ENCODE results near the gene CCL14.
A peak's percentile ranks its signal among the peaks of the same experiment; 100 is the strongest.

The CCL14 gene

DNA sequence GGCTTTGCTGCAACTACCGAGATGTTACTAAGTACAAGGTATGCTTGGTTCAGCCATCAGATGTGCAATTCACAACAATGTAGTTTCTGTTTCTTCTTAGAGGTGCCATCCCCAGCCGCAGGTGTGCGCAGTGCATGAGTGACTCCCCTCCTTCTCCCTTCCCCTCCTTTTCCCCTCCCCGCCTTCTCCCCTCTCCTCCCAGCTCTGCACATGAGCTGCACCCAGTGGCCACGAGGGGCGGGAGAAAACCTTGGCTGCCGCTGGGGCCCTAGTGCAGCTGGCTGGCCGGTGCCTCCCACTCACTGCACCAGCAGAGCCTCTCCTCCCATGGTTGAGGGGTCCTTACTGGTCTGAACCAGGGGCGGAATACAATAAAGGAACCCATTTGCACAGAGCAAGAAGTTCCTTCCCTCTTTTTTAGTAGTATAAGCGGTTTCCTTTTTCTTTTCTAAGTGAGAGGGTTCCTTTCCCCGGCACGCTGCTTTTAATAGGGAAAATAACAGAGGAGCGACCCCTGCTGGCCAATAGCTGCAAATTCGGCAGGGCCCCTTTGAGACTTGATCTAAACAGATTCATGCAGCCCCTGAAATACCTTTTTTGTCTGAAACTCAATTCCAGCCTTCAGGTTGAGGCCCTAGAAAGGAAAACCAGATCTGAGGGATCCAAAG lies 22.6 kb upstream of the CCL14 start:
- Histone ChIP-seq H3K4me3 (ENCODE audit: low read length) (peak overlapping the region; percentile 56), H3K9me3 (ENCODE audit: insufficient read depth, low read length) (no peaks in the 10 kb centered on the region), H3K79me2 (ENCODE audit: low read length) (no peaks in the 10 kb centered on the region), H3K4me2 (ENCODE audit: low read length) (peak overlapping the region; percentile 57), H3K27ac (ENCODE audit: low read length) (no peak overlapping the region; the same call in 1 of the 2 replicates), H4K20me1 (ENCODE audit: insufficient read depth, low read length) (no peaks in the 10 kb centered on the region), H3K9ac (ENCODE audit: low read length) (peak overlapping the region; percentile 0; the same call in 1 of the 2 replicates), H3K27me3 (ENCODE audit: low read depth, low read length) (0 out of 2 replicates have a peak, but pooled peaks cover 3% of the 10 kb centered on the region), H2AFZ (ENCODE audit: low read depth, low read length) (peak overlapping the region; percentile 27; the same call in 1 of the 2 replicates), H3K4me1 (ENCODE audit: low read length) (peaks cover 31% of the 10 kb centered on the region), H3K36me3 (replicated peaks; ENCODE audit: low read depth, low read length) (no peaks in the 10 kb centered on the region)
- TF ChIP-seq EZH2phosphoT487 (IDR thresholded peaks at IDR 0.05; ENCODE audit: low read depth) = no peak
- TF ChIP-seq, protein P1, sequence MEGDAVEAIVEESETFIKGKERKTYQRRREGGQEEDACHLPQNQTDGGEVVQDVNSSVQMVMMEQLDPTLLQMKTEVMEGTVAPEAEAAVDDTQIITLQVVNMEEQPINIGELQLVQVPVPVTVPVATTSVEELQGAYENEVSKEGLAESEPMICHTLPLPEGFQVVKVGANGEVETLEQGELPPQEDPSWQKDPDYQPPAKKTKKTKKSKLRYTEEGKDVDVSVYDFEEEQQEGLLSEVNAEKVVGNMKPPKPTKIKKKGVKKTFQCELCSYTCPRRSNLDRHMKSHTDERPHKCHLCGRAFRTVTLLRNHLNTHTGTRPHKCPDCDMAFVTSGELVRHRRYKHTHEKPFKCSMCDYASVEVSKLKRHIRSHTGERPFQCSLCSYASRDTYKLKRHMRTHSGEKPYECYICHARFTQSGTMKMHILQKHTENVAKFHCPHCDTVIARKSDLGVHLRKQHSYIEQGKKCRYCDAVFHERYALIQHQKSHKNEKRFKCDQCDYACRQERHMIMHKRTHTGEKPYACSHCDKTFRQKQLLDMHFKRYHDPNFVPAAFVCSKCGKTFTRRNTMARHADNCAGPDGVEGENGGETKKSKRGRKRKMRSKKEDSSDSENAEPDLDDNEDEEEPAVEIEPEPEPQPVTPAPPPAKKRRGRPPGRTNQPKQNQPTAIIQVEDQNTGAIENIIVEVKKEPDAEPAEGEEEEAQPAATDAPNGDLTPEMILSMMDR (IDR thresholded peaks at IDR 0.05; ENCODE audit: low read depth, low read length) = peak; percentile 83

DNA sequence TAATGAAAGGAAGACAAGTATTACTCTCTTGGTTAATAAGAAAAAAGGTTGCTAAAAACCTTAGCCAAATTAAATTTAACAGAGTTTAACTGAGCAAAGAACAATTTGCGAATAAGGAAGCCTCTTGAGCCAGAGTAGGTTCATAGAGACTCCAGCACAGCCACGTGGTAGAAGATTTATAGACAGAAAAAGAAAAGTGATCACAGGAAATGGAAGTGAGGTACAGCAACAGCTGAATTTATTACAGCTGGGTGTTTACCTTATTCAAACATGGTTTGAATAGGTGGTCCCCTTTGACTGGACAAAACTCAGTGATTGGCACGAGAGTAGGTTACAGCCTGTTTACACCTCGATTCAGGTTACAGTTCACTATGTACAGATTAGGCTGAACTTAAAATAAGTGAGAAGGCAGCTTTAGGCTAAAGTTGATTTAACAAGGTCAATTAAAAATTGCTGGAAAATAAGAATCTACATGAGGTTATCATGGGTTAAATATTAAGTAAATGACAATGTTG lies 18.1 kb upstream of the CCL14 start:
- Histone ChIP-seq H2AFZ (ENCODE audit: low read depth, low read length) (no peak overlapping the region; the same call in 1 of the 2 replicates), H3K36me3 (replicated peaks; ENCODE audit: low read depth, low read length) (no peaks in the 10 kb centered on the region), H3K27me3 (ENCODE audit: low read depth, low read length) (peaks cover 17% of the 10 kb centered on the region), H3K79me2 (ENCODE audit: low read length) (no peaks in the 10 kb centered on the region), H3K27ac (ENCODE audit: low read length) (no peak overlapping the region), H3K4me3 (ENCODE audit: low read length) (no peak overlapping the region), H4K20me1 (ENCODE audit: insufficient read depth, low read length) (no peaks in the 10 kb centered on the region), H3K9ac (ENCODE audit: low read length) (no peak overlapping the region), H3K9me3 (ENCODE audit: insufficient read depth, low read length) (no peaks in the 10 kb centered on the region), H3K4me2 (ENCODE audit: low read length) (peak overlapping the region; percentile 32), H3K4me1 (ENCODE audit: low read length) (peaks cover 60% of the 10 kb centered on the region)
- no peak for TF ChIP-seq EZH2phosphoT487 (IDR thresholded peaks at IDR 0.05; ENCODE audit: low read depth)
- TF ChIP-seq, protein P1 (IDR thresholded peaks at IDR 0.05; ENCODE audit: low read depth, low read length) = no peak

DNA sequence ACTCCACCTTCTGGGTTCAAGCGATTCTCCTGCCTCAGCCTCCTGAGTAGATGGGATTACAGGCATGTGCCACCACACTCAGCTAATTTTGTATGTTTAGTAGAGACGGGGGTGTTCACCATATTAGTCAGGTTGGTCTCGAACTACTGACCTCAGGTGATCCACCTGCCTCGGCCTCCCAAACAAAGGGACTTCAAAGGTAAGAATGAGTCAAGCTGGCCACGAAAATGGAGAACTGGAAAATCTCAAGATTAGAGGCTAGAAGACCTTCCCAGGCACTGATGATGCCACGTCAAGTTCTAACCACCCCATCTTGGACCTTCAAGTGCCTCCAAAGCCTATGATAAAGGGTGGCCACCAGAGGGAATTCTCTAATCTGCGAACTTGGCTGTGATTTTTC lies 16.1 kb upstream of the CCL14 start:
- peaks cover 36% of the 10 kb centered on the region for H3K27me3 ChIP-seq (ENCODE audit: low read depth, low read length)
- H3K36me3 ChIP-seq (replicated peaks; ENCODE audit: low read depth, low read length) = no peaks in the 10 kb centered on the region
- H3K27ac ChIP-seq (ENCODE audit: low read length) = no peak overlapping the region
- no peaks in the 10 kb centered on the region for H3K9me3 ChIP-seq (ENCODE audit: insufficient read depth, low read length)
- TF ChIP-seq EZH2phosphoT487 (IDR thresholded peaks at IDR 0.05; ENCODE audit: low read depth) = no peak
- TF ChIP-seq, protein P1 (IDR thresholded peaks at IDR 0.05; ENCODE audit: low read depth, low read length) = 0 out of 2 replicates have a peak, but pooled peaks have one; percentile 11
- H3K4me2 ChIP-seq (ENCODE audit: low read length) = peak overlapping the region; percentile 42
- H4K20me1 ChIP-seq (ENCODE audit: insufficient read depth, low read length) = no peaks in the 10 kb centered on the region
- H3K4me1 ChIP-seq (ENCODE audit: low read length) = peaks cover 62% of the 10 kb centered on the region
- H3K79me2 ChIP-seq (ENCODE audit: low read length) = no peaks in the 10 kb centered on the region
- H2AFZ ChIP-seq (ENCODE audit: low read depth, low read length) = no peak overlapping the region
- no peak overlapping the region for H3K9ac ChIP-seq (ENCODE audit: low read length)
- 0 out of 2 replicates have a peak overlapping the region, but pooled peaks have one; percentile 1 for H3K4me3 ChIP-seq (ENCODE audit: low read length)

DNA sequence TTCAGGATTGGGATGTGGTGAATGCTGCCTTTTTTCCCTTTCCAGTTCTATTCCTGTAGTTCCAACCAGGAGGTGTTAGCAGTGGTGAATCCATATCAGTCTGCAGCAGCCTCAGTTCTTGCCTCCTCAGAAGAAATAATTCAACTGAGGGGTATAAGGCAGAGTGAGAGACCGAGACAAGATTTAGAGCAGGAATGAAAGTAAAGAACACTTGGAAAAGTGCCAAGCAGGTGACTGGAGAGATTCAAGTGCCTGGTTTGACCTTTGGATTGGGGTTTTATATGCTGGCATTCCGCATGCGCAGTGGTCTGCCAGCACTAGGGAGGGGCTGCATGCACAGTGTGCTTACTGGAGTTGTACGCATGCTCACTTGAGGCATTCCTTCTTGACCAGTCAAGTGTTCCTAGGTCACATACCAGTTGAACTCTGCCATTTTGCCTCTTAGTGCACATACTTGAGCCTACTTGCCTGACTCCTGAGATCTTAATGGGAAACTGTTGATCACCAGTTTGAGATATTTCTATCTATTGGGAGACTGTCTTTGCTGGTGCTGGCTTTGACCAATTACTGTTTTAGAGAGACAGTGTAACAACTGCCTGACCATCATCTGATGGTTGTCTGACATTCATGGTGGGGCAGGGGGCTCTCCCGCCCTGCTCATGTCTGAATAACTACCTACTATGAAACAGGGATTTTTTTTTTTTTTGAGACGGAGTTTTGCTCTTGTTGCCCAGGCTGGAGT lies 15.5 kb upstream of the CCL14 start:
- Histone ChIP-seq H4K20me1 (ENCODE audit: insufficient read depth, low read length) (no peaks in the 10 kb centered on the region), H2AFZ (ENCODE audit: low read depth, low read length) (no peak overlapping the region), H3K79me2 (ENCODE audit: low read length) (no peaks in the 10 kb centered on the region), H3K27me3 (ENCODE audit: low read depth, low read length) (peaks cover 41% of the 10 kb centered on the region), H3K27ac (ENCODE audit: low read length) (no peak overlapping the region), H3K9ac (ENCODE audit: low read length) (no peak overlapping the region), H3K36me3 (replicated peaks; ENCODE audit: low read depth, low read length) (no peaks in the 10 kb centered on the region), H3K9me3 (ENCODE audit: insufficient read depth, low read length) (no peaks in the 10 kb centered on the region), H3K4me1 (ENCODE audit: low read length) (peaks cover 68% of the 10 kb centered on the region), H3K4me3 (ENCODE audit: low read length) (0 out of 2 replicates have a peak overlapping the region, but pooled peaks have one; percentile 1), H3K4me2 (ENCODE audit: low read length) (peak overlapping the region; percentile 42)
- TF ChIP-seq EZH2phosphoT487 (IDR thresholded peaks at IDR 0.05; ENCODE audit: low read depth) = no peak
- TF ChIP-seq, protein P1 (IDR thresholded peaks at IDR 0.05; ENCODE audit: low read depth, low read length) = no peak

Measured in OCI-LY3 (cell line).